Lower leg skin (tissue), 4 donors: ENCODE results near the gene NFYC. TPM values are rescaled to one million over a fixed set of nuclear protein-coding genes. Genes with fewer than 3 reads are reported as not detected.

Experiments used
- DNase-seq, 2 donors: peaks; one replicate each; pipeline ENCODE4 v3.0.0-alpha.2; 2019; ENCODE audit warnings: low spot score in 2 of 2
- H3K4me3 ChIP-seq: fragments of 200-600 bp; sonication (generic); 2 replicates; pipeline ENCODE4 v1.5.1; 2017; ENCODE audit warnings: mild to moderate bottlenecking, low read depth; ENCODE audit not compliant: poor library complexity, severe bottlenecking
- CTCF ChIP-seq, 3 donors: fragments of 450-650 bp; IDR thresholded peaks; one replicate each; pipeline ENCODE4 v1.5.1; 2016; ENCODE audit warnings: antibody characterized with exemption in 3 of 3, mild to moderate bottlenecking in 3 of 3, moderate library complexity in 2 of 3
- POLR2A ChIP-seq, 2 donors: fragments of 450-650 bp; IDR thresholded peaks; one replicate each; pipeline ENCODE4 v1.6.1; 2016 to 2017; ENCODE audit warnings: antibody characterized with exemption in 2 of 2, mild to moderate bottlenecking in 1 of 2, moderate library complexity in 1 of 2
- WGBS, 2 donors: methylation state at CpG; one replicate each; pipeline ENCODE4 v1.1.5; 2018; 5-methylcytosine and 5-hydroxymethylcytosine counted together
- intact Hi-C: fragments of 100-400 bp; cut with DNase I; formaldehyde crosslinking; loops from one replicate; pipeline ENCODE4 v1.15.0; 2023; ENCODE audit warnings: low total_unique reads
- total RNA-seq, 4 donors: library from RNA; depleted of rRNA; stranded (reverse); fragments of >200 nt; gene quantifications; one replicate each; pipeline ENCODE4 v1.1.0, GENCODE V29; 2016

Gene NFYC
- total RNA-seq, 4 donors from 2014 or later = 53.3 to 94.4 (median 68.0) TPM

GRCh38 chr1:40762144-40762923, 70.8 kb downstream of the NFYC start:
- DNase-seq = no peak
- no peak for TF ChIP-seq POLR2A (IDR thresholded peaks at IDR 0.05)
- intact Hi-C loops = no loop called here
- H3K4me3 ChIP-seq = no peak overlapping the region
- 79 to 84% methylated on average over 7 of the region's 7 CpGs for WGBS, 2 donors

GRCh38 chr1:40763742-40764532, 72.4 kb downstream of the NFYC start:
- intact Hi-C loops = no loop called here

GRCh38 chr1:40764981-40765380, 73.5 kb downstream of the NFYC start:
- no peak overlapping the region for H3K4me3 ChIP-seq
- intact Hi-C loops = no loop called here
- WGBS, 2 donors = 51 to 57% methylated on average over 2 of the region's 2 CpGs
- TF ChIP-seq POLR2A (IDR thresholded peaks at IDR 0.05) (no peak), CTCF (IDR thresholded peaks at IDR 0.05) (no peak)
- DNase-seq = no peak

More at GRCh38 chr1:40763742-40764532, 72.4 kb downstream of the NFYC start:
- DNase-seq = no peak
- WGBS, 2 donors = 64 to 70% methylated on average over 9 of the region's 9 CpGs
- H3K4me3 ChIP-seq = no peak overlapping the region
- TF ChIP-seq CTCF (IDR thresholded peaks at IDR 0.05) = no peak
- TF ChIP-seq POLR2A (IDR thresholded peaks at IDR 0.05) = no peak

GRCh38 chr1:40766017-40766416, 74.5 kb downstream of the NFYC start:
- no peak overlapping the region for H3K4me3 ChIP-seq
- WGBS, 2 donors = 76 to 86% methylated on average over 2 of the region's 2 CpGs
- DNase-seq = no peak
- intact Hi-C loops = no loop called here
- no peak for TF ChIP-seq POLR2A (IDR thresholded peaks at IDR 0.05)
- TF ChIP-seq CTCF (IDR thresholded peaks at IDR 0.05) = no peak

- intact Hi-C loops = no loop called here
- 92 to 96% methylated on average over 4 of the region's 4 CpGs for WGBS, 2 donors
- H3K4me3 ChIP-seq = no peak overlapping the region
- DNase-seq = no peak
- no peak for TF ChIP-seq CTCF (IDR thresholded peaks at IDR 0.05)
- TF ChIP-seq POLR2A (IDR thresholded peaks at IDR 0.05) = no peak
These were observed 75.1 kb downstream of the NFYC start for GRCh38 chr1:40766560-40766959.
